HG03520 (cell line): ENCODE results near the gene GAS1.
A peak's percentile ranks its signal among the peaks of the same experiment; 100 is the strongest.

Experiments used
- ATAC-seq: cut with Tn5 transposase; IDR thresholded peaks from one replicate; pipeline ENCODE4 v1.9.1; 2021; ENCODE audit warnings: mild to moderate bottlenecking, moderate library complexity; ENCODE audit not compliant: unreplicated experiment

The GAS1 gene

DNA sequence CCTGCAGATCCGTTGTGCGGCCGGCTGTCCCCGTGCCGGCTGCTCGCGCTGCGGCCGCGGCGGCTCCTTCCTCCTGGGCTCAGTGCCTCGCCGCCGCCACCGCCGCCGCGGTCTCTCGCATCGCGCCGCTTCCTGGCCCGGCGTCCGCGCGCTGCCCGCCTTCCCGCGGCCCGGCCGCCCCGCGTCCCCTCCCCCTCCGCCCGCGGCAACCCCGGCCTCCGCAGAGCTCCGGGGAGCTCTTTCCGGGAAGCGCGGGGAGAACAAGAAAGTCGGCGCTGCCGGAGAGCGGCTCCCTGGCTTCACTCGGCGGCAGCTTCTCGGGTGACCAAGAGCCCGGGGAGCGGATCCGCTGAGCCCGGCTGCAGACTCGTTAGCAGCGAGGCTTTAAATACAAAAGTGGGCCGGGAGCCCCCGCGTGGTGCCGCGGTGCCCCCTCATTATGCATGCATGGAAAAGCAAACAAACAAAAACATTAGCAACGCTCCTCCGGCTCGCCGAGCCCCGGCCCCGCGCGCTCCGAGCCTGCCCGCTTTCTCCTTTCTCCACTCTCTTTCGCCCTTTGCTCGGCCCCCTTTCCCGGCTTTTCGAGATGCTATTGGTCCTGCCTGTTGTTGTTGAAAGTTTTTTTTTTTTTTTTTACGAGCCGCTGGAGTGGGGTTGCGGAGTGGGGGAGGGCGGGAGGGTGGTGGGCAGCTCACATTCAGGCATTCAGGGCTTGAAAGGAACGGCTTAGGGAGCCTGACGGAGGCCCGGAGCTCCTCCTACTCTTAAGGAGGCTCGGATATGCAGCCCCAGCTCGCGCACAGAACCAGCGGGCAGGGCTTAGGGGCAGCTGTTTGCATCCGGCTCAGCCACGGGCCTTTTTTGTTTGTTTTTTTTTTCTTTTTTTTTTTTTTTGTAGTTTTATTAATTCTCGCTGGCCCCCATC lies at the start of gene GAS1:
TSS of gene GAS1 (minus strand) at position 361 of the 928 bp plus-strand sequence. CDS start 727 bp downstream, outside the sequence.
- ATAC-seq = peak; percentile 42

- no peak for ATAC-seq
Observed at GRCh38 chr9:86994231-86994630, 46.9 kb upstream of the GAS1 start.

GRCh38 chr9:86993830-86994229 lies 46.5 kb upstream of the GAS1 start:
- ATAC-seq = no peak

DNA sequence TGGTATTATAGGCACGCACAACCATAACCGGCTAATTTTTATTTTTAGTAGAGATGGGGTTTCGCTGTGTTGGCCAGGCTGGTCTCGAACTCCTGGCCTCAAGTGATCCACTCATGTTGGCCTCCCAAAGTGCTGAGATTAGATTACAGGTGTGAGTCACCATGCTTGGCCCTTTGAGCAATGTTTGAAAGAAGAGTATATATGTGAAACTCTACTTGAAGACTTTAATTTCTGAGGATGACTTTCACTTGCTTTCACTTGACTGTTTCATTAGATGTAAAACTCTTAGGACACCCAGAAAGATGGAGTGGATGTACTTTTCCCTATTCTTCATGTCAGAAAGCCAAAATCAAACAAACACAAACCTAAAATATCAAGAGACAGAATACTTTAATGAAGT lies 43.8 kb upstream of the GAS1 start:
- ATAC-seq = no peak

DNA sequence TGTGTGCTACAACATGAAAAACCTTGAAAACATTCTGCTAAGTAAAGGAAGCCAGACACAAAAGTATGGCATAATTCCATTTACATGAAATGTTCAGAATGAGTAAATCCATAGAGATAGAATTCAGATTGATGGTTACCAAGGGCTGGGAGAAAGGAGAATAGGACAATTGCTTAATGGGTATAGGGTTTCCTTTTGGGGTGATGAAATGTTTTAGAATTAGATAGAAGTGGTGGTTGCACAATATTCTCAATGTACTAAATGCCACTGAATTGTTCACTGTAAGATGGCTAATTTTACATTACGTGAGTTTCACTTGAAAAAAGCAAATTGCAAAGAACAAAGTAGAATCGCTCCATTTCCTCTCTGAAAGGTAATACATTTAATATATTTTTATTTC lies 43.0 kb upstream of the GAS1 start:
- no peak for ATAC-seq

- ATAC-seq = no peak
Observed at GRCh38 chr9:86987900-86988299, 40.6 kb upstream of the GAS1 start.

- no peak for ATAC-seq
Observed at GRCh38 chr9:86985132-86985647, 37.9 kb upstream of the GAS1 start.

- no peak for ATAC-seq
Observed at GRCh38 chr9:86983620-86984259, 36.4 kb upstream of the GAS1 start.

DNA sequence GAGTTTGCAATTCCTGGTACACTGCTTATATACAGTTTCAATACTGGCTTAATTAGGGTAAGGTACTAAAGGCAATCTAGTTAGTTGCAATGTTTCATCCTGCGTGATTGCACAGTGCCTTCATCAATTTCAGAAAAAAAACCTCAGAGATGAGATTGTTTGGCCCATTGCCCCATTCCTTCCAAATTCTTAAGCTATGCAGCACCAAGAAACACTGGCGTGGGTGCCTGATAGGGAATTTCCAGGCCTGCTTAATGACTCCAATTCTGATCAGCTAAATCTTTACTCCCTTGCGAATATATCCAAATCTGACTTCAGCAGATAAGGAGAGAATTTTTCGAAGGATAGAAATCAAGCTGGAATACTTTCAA lies 35.9 kb upstream of the GAS1 start:
- ATAC-seq = no peak

DNA sequence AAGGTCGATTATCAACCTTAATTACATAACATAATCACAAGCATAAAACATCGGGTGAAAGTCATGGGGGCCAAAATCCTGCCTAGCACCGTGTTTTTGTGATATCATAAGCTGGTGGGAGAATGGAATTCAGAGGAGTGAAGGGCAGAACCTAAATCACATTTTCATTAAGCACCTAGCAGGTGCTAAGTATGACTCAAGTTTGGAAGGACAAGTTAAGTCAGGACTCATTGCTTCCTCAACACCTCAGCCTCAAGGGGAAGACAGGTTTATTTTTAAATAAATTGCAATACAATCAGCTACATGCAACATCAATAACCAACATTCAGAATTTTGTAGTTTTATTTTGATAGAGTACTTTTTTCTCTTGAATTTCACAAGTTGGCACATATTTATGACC lies 33.5 kb upstream of the GAS1 start:
- no peak for ATAC-seq

DNA sequence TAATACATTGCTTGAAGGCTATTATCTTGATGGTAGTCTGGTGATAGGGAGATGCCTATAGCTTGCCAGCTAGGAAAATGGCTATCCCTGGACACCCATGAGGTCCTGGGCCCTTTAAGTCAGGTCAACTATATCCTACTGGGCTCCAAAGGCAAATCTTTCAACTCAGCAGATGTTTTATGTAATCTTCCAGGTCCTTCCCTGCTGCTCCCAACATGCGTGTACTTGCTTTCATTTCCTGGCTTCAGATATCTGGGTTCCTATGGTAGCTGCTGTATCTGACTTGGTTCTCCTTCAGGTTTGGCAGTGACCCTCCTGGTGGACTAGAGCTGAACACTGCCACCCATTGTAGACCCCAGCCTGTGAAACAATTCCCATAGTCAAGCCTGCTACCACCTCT lies 32.4 kb upstream of the GAS1 start:
- no peak for ATAC-seq

GRCh38 chr9:86978922-86979474 lies 31.7 kb upstream of the GAS1 start:
- ATAC-seq = no peak

DNA sequence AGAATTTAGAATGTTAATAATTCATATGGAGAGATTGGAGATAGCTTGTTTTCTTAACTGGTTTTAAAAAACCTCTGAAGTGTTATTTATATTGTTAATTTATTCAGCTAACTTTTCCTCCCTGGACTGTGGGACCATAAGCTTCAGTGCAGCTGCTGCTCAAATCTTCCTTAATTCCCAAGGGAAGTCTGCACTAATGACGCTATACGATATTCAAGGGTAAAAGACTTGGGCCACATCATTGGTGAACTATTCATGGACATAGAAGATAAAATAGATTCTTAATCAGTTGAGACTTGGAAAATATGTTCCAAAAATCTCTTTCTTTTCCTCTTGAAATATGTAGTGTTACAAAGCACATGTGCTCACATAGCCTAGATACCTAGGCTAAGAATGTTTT lies 31.1 kb upstream of the GAS1 start:
- ATAC-seq = no peak

DNA sequence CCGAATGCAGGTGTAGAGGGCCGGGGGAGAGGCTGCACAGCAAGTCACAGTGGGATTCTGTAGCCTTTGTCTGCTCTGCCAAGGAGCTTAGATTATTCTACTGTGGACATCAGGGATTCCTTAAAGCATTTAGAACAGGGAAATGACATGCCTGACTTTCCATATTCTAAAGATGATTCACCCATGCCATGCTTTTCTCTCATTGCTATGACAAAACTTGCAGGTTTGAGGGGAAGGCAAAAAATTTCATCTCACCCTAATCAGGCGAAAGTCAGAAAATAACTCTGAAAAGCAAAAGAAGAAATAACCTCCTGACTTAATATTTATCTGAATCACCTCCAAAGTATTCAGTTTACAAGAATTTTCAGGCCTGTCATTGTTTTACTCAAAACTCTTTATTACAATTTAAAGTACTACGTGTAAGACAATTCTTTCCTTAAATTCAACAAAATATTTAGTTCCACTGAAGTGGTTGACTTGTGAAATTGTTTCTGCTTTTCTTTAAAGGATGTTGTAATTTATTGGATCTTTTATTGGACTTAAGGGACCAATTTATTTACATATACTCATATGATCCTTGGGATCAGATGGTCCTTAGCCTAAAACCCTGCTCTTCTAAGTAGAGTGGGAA lies 30.0 kb upstream of the GAS1 start:
- no peak for ATAC-seq

GRCh38 chr9:86975606-86976005 lies 28.3 kb upstream of the GAS1 start:
- no peak for ATAC-seq

- ATAC-seq = no peak
Observed at GRCh38 chr9:86975036-86975435, 27.7 kb upstream of the GAS1 start.

- no peak for ATAC-seq
Observed at GRCh38 chr9:86974421-86974820, 27.1 kb upstream of the GAS1 start.

DNA sequence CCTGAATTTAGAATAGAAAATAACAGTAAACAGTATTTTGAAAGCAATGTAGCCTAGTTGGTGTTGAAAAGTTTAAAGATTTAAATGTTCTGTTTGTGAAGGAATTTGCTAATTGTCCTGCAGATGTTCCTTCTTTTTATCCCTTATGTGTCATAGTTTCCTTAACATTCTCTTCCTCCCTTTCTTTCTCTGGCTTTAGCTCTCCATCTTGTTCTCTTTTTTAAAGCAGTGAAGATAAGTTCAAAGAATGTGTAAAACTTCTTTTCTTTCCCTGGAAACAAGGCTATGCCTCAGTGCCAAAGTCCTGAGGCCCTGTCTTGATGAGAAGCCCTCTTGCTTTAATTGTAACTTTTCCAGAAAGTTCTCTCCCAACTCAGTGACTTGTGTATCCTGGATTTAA lies 24.4 kb upstream of the GAS1 start:
- no peak for ATAC-seq

- no peak for ATAC-seq
Observed at GRCh38 chr9:86968258-86968920, 21.1 kb upstream of the GAS1 start.

- no peak for ATAC-seq
Observed at GRCh38 chr9:86966852-86967511, 19.7 kb upstream of the GAS1 start.
